GM21825 (cell line): ENCODE measurements around the gene ECM2.
"Not testable (repeated sequence)": the region's sequence is repeated elsewhere in the genome, so short reads cannot be mapped to it uniquely, and the experiment has no call there.

ENCODE experiments used
- ATAC-seq: cut with Tn5 transposase; IDR thresholded peaks from one replicate; pipeline ENCODE4 v1.9.1; 2021; ENCODE audit warnings: mild to moderate bottlenecking, moderate library complexity; ENCODE audit not compliant: unreplicated experiment

Gene ECM2

GRCh38 chr9:92535940-92536850 is at the start of gene ECM2:
Gene ECM2, minus strand, starts transcription at chr9:92535990. Its CDS starts 13,124 bp downstream, at chr9:92522866.
- no peak for ATAC-seq

GRCh38 chr9:92576175-92576574 is 40.4 kb upstream of the ECM2 start:
- ATAC-seq = no peak

GRCh38 chr9:92573612-92574011 is 37.8 kb upstream of the ECM2 start:
- ATAC-seq = not testable (repeated sequence)

GRCh38 chr9:92571871-92572270 is 36.1 kb upstream of the ECM2 start:
- ATAC-seq = not testable (repeated sequence)

- ATAC-seq = no peak
Observed at GRCh38 chr9:92564982-92565381, 29.2 kb upstream of the ECM2 start.

GRCh38 chr9:92564504-92564903 is 28.7 kb upstream of the ECM2 start:
- no peak for ATAC-seq

- ATAC-seq = no peak
Observed at GRCh38 chr9:92563116-92564100, 27.6 kb upstream of the ECM2 start.

- ATAC-seq = no peak
Observed at GRCh38 chr9:92562461-92562967, 26.7 kb upstream of the ECM2 start.

GRCh38 chr9:92561374-92562330 is 25.9 kb upstream of the ECM2 start:
- no peak for ATAC-seq

GRCh38 chr9:92558612-92559374 is 23.0 kb upstream of the ECM2 start:
- ATAC-seq = no peak

GRCh38 chr9:92550765-92551164 is 15.0 kb upstream of the ECM2 start:
- no peak for ATAC-seq

- no peak for ATAC-seq
Observed at GRCh38 chr9:92547356-92547755, 11.6 kb upstream of the ECM2 start.

GRCh38 chr9:92545002-92545510 is 9.3 kb upstream of the ECM2 start:
- ATAC-seq = no peak

- no peak for ATAC-seq
Observed at GRCh38 chr9:92543972-92544371, 8.2 kb upstream of the ECM2 start.

- no peak for ATAC-seq
Observed at GRCh38 chr9:92538541-92538940, 2.8 kb upstream of the ECM2 start.

- ATAC-seq = peak; percentile 58
Observed at GRCh38 chr9:92534674-92535073, 1.1 kb downstream of the ECM2 start.

GRCh38 chr9:92534204-92534603 is 1.6 kb downstream of the ECM2 start:
- ATAC-seq = no peak

- no peak for ATAC-seq
Observed at GRCh38 chr9:92530893-92531292, 4.9 kb downstream of the ECM2 start.

- no peak for ATAC-seq
Observed at GRCh38 chr9:92529124-92529523, 6.7 kb downstream of the ECM2 start.
